GM12873 (cell line): ENCODE measurements around the gene OR56A1.
A peak's percentile ranks its signal among the peaks of the same experiment; 100 is the strongest.

Source experiments
- CTCF ChIP-seq: IDR thresholded peaks from 2 replicates; pipeline ENCODE4 v1.5.1; 2012; ENCODE audit warnings: low read depth, mild to moderate bottlenecking, moderate library complexity, low read length, control low read depth; ENCODE audit not compliant: insufficient read depth; ENCODE audit errors: missing control alignments

OR56A1 gene

DNA sequence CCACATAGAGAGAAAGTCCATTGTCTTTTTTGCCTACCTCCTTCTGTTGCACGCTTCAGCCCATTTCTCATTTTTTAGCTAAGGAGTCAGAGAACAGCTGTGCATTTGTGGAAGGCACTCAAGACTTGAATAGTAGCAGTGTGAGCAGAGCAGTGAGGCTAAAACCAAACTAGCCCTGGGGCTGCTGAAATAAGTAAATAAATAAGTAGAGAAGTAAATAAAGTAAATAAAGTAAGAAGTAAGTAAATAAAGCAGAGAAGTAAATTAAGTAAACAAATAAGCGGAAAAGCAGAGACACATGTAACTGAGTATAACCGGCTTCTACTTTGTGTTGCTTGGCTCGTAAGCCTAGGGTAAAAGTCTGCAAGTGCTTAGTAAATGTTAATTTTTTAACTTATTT is 41.4 kb downstream of the OR56A1 start:
- TF ChIP-seq CTCF = no peak

- no peak for TF ChIP-seq CTCF
Measured at GRCh38 chr11:5986885-5987284, 43.7 kb downstream of the OR56A1 start, which contains the start of gene OR52L1. Gene OR52L1 (minus strand): TSS chr11:5986985. CDS start chr11:5986930, 55 bp downstream.

DNA sequence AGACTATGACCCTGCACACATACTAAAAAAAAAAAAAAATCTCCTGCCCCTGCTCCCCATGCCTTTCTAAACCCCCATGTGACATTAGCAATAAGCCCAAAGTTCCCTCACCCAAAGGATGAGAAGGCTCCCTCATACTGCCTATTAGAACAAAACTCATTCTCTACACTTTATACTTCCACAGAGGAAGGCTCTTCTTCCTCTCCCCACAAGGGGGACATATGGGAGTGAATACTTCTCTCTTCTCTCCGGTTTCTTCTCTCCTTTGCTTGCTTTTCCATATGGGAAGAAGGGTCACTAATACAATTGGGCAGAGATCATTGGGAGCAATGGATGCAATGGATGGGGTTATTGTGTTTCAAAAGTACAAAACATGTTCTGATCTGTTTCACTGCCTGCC is 47.1 kb downstream of the OR56A1 start:
- peak; percentile 11 for TF ChIP-seq CTCF

GRCh38 chr11:5973530-5973929 is 57.0 kb downstream of the OR56A1 start:
- TF ChIP-seq CTCF = no peak
